Loucy (cell line): ENCODE results near the gene EEFSEC.
A peak's percentile ranks its signal among the peaks of the same experiment; 100 is the strongest.

ENCODE experiments used
- H2AFZ ChIP-seq: fragments of 200-600 bp; sonication (generic); 2 replicates; pipeline ENCODE4 v1.6.0; 2016; ENCODE audit warnings: antibody characterized with exemption, mild to moderate bottlenecking, low read length, moderate library complexity
- H3F3A ChIP-seq: fragments of 200-600 bp; 2 replicates; pipeline ENCODE4 v1.6.0; 2016; ENCODE audit warnings: antibody characterized with exemption, low read depth, mild to moderate bottlenecking
- H3K27me3 ChIP-seq: fragments of 200-600 bp; sonication (generic); 2 replicates; pipeline ENCODE4 v1.6.1; 2014; ENCODE audit warnings: low read length, mild to moderate bottlenecking; ENCODE audit not compliant: insufficient read depth, poor library complexity, severe bottlenecking
- H3K36me3 ChIP-seq: fragments of 200-600 bp; sonication (generic); 2 replicates; pipeline ENCODE4 v1.6.1; 2016; ENCODE audit warnings: low read length; ENCODE audit not compliant: insufficient read depth
- H3K4me1 ChIP-seq: fragments of 200-600 bp; sonication (generic); 2 replicates; pipeline ENCODE4 v1.5.1; 2014; ENCODE audit warnings: low read length, mild to moderate bottlenecking; ENCODE audit not compliant: insufficient read depth, poor library complexity, severe bottlenecking
- H3K4me2 ChIP-seq: fragments of 200-600 bp; sonication (generic); 2 replicates; pipeline ENCODE4 v1.6.0; 2014; ENCODE audit warnings: antibody characterized with exemption, low read length, low read depth, mild to moderate bottlenecking; ENCODE audit not compliant: poor library complexity, severe bottlenecking
- H3K4me3 ChIP-seq: fragments of 200-600 bp; sonication (generic); 2 replicates; pipeline ENCODE4 v1.5.1; 2014; ENCODE audit warnings: low read length, mild to moderate bottlenecking, mixed read lengths; ENCODE audit not compliant: poor library complexity, severe bottlenecking
- H3K79me2 ChIP-seq: fragments of 200-600 bp; sonication (generic); 2 replicates; pipeline ENCODE4 v1.6.1; 2014; ENCODE audit warnings: low read length; ENCODE audit not compliant: insufficient read depth
- H3K9ac ChIP-seq: fragments of 200-600 bp; sonication (generic); 2 replicates; pipeline ENCODE4 v1.6.0; 2014; ENCODE audit warnings: mild to moderate bottlenecking, low read depth, low read length, moderate library complexity; ENCODE audit not compliant: poor library complexity, severe bottlenecking
- H3K9me2 ChIP-seq: fragments of 200-600 bp; sonication (generic); replicated peaks from 2 replicates; pipeline ENCODE4 v1.6.1; 2016; ENCODE audit warnings: low read depth, low read length, mixed read lengths
- H3K9me3 ChIP-seq: fragments of 200-600 bp; sonication (generic); 2 replicates; pipeline ENCODE4 v1.6.1; 2014; ENCODE audit warnings: mild to moderate bottlenecking, antibody characterized with exemption, low read length, low read depth; ENCODE audit not compliant: insufficient read depth
- H4K20me1 ChIP-seq: fragments of 200-600 bp; sonication (generic); 2 replicates; pipeline ENCODE4 v1.6.0; 2014; ENCODE audit warnings: antibody characterized with exemption, low read length, mild to moderate bottlenecking; ENCODE audit not compliant: insufficient read depth, poor library complexity, severe bottlenecking
- EZH2phosphoT487 ChIP-seq: fragments of 200-600 bp; IDR thresholded peaks from 2 replicates; pipeline ENCODE4 v1.6.1; 2018; ENCODE audit warnings: antibody characterized with exemption, mild to moderate bottlenecking, moderate library complexity, borderline replicate concordance
- TF ChIP-seq, protein P1 (sequence below): fragments of 200-600 bp; sonication (generic); conservative IDR thresholded peaks from 2 replicates; pipeline ENCODE4 v1.5.1; 2014; ENCODE audit warnings: mild to moderate bottlenecking, antibody characterized with exemption, low read length

Gene EEFSEC

DNA sequence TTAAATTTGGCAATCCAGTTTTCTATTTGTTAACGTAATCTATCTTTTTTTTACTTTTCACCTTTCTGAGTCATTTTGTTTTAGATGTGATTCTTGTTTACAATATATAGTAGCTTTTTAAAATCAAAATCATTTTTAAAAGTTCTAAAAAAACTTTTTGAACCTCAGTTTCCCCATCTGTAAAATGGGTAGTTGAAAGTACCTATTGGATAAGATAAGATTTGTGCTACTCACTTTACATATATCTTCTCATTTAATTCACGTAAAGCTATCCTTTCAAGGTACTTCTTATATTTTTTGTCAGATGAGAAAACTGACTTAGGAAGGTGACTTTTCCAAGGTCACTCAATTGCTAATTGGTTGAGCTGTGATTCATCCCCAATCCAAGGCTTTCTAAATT, 153.2 kb downstream of the EEFSEC start:
- no peak overlapping the region for H2AFZ ChIP-seq
- no peak overlapping the region for H3K9ac ChIP-seq
- H3K79me2 ChIP-seq = no peaks in the 10 kb centered on the region
- no peaks in the 10 kb centered on the region for H3K9me3 ChIP-seq
- H3K4me1 ChIP-seq = no peaks in the 10 kb centered on the region
- H3K4me2 ChIP-seq = no peak overlapping the region
- H4K20me1 ChIP-seq = no peaks in the 10 kb centered on the region
- no peaks in the 10 kb centered on the region for H3K9me2 ChIP-seq
- H3K36me3 ChIP-seq = no peaks in the 10 kb centered on the region; the same call in 1 of the 2 replicates
- no peaks in the 10 kb centered on the region for H3K27me3 ChIP-seq
- no peaks in the 10 kb centered on the region for H3F3A ChIP-seq
- H3K4me3 ChIP-seq = no peak overlapping the region
- no peak for TF ChIP-seq EZH2phosphoT487
- TF ChIP-seq, protein P1, sequence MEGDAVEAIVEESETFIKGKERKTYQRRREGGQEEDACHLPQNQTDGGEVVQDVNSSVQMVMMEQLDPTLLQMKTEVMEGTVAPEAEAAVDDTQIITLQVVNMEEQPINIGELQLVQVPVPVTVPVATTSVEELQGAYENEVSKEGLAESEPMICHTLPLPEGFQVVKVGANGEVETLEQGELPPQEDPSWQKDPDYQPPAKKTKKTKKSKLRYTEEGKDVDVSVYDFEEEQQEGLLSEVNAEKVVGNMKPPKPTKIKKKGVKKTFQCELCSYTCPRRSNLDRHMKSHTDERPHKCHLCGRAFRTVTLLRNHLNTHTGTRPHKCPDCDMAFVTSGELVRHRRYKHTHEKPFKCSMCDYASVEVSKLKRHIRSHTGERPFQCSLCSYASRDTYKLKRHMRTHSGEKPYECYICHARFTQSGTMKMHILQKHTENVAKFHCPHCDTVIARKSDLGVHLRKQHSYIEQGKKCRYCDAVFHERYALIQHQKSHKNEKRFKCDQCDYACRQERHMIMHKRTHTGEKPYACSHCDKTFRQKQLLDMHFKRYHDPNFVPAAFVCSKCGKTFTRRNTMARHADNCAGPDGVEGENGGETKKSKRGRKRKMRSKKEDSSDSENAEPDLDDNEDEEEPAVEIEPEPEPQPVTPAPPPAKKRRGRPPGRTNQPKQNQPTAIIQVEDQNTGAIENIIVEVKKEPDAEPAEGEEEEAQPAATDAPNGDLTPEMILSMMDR = no peak

DNA sequence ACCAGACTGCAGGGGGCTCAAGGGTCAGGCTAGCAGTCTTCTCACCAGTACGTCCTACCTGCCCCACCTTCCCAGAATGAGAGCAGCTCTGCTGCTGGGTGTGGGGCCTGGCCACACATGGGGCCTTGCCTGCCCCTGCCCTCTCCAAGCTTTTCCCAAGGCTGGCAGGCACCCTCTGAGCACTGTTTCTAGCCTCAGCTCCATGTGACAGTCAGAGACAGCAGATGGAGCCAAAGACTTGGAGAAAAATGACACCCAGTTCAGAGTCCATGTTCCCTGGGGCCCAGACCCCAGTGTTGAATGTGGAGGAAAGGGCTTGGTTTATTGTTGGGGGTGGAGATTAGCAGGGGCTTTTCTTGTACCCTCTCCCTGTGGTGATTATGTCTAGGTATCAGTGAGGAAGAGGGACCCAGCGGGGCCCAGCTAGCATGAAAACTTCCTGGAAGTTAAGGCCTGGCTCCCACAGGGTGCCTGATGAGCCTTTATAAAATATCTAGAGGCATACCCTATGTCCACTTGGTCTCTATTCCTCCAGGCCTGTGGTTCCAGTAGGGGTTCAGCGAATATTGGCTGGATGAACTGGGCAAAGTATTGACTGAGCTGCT, 153.8 kb downstream of the EEFSEC start:
- no peak overlapping the region for H3K9ac ChIP-seq
- no peak overlapping the region for H2AFZ ChIP-seq
- no peak overlapping the region for H3K4me2 ChIP-seq
- no peak for TF ChIP-seq EZH2phosphoT487
- TF ChIP-seq, protein P1 = peak; percentile 43
- H3K79me2 ChIP-seq = no peaks in the 10 kb centered on the region
- H3K9me2 ChIP-seq = no peaks in the 10 kb centered on the region
- H3K36me3 ChIP-seq = no peaks in the 10 kb centered on the region; the same call in 1 of the 2 replicates
- no peaks in the 10 kb centered on the region for H3K4me1 ChIP-seq
- no peak overlapping the region for H3K4me3 ChIP-seq
- no peaks in the 10 kb centered on the region for H4K20me1 ChIP-seq
- H3F3A ChIP-seq = no peaks in the 10 kb centered on the region
- no peaks in the 10 kb centered on the region for H3K27me3 ChIP-seq
- no peaks in the 10 kb centered on the region for H3K9me3 ChIP-seq

DNA sequence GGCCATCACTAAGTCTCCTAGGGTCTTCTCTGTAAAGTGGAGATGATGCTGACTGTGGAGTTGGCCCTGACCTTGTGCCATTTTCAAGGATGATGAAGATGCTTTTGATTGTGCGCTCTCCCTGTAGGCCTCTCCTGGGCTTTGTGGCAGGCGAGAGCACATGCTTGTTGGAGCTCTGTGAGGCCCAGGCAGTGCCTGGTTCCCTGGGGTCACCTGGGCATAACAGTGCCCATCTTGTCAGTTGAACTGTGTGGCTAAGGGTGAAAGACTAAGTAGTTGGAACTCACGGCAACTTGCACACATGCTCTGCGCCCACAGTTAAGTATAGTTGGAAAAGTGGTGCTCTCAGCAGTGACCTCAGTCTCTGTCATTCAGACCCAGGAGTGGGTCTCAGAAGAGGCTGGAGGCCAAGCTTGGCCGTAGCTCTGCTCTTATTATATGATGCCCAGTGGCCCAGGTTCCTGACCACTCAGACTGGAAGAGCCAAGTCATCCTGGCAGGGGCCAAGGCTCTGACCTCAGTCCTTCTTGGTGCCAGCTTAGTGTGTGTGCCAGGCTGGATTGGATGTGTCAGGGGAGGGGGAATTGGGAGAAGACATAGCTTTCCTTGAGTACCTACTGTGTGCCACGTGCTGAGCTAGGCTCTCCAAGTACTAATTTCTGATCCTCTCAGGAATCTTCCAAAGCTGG, 154.6 kb downstream of the EEFSEC start:
- no peaks in the 10 kb centered on the region for H3K9me3 ChIP-seq
- no peak for TF ChIP-seq EZH2phosphoT487
- TF ChIP-seq, protein P1 = no peak

More for the DNA sequence above, 154.6 kb downstream of the EEFSEC start:
- Histone ChIP-seq H3K36me3 (no peaks in the 10 kb centered on the region; the same call in 1 of the 2 replicates), H3K4me1 (no peaks in the 10 kb centered on the region), H3K27me3 (no peaks in the 10 kb centered on the region), H3K4me2 (no peak overlapping the region), H3K79me2 (no peaks in the 10 kb centered on the region), H3K9me2 (no peaks in the 10 kb centered on the region), H4K20me1 (no peaks in the 10 kb centered on the region), H3F3A (no peaks in the 10 kb centered on the region), H2AFZ (no peak overlapping the region), H3K9ac (no peak overlapping the region), H3K4me3 (no peak overlapping the region)
